GM19035 (cell line): ENCODE measurements around the gene RERE.

ENCODE experiments used
- ATAC-seq: cut with Tn5 transposase; IDR thresholded peaks from one replicate; pipeline ENCODE4 v1.9.1; 2021; ENCODE audit not compliant: unreplicated experiment

The RERE gene

GRCh38 chr1:8345621-8346415 lies 471.6 kb downstream of the RERE start:
- no peak for ATAC-seq

- no peak for ATAC-seq
Measured at GRCh38 chr1:8344893-8345507, 472.4 kb downstream of the RERE start.

- no peak for ATAC-seq
Measured at GRCh38 chr1:8343464-8344001, 473.9 kb downstream of the RERE start.

- no peak for ATAC-seq
Measured at GRCh38 chr1:8343044-8343443, 474.4 kb downstream of the RERE start.

GRCh38 chr1:8342325-8342724 lies 475.1 kb downstream of the RERE start:
- no peak for ATAC-seq

GRCh38 chr1:8340448-8340847 lies 477.0 kb downstream of the RERE start:
- ATAC-seq, result no peak

GRCh38 chr1:8339203-8339600 lies 478.2 kb downstream of the RERE start:
- ATAC-seq, result no peak

- no peak for ATAC-seq
Measured at GRCh38 chr1:8338526-8339202, 478.8 kb downstream of the RERE start.

GRCh38 chr1:8337776-8338525 lies 479.5 kb downstream of the RERE start:
- no peak for ATAC-seq

- ATAC-seq, result no peak
Measured at GRCh38 chr1:8335246-8335645, 482.2 kb downstream of the RERE start.

GRCh38 chr1:8334106-8334851 lies 483.2 kb downstream of the RERE start:
- ATAC-seq, result no peak

- ATAC-seq, result no peak
Measured at GRCh38 chr1:8333246-8333987, 484.0 kb downstream of the RERE start.

GRCh38 chr1:8332806-8333205 lies 484.6 kb downstream of the RERE start:
- ATAC-seq, result no peak

GRCh38 chr1:8330271-8331125 lies 486.9 kb downstream of the RERE start:
- ATAC-seq, result no peak

GRCh38 chr1:8329858-8330257 lies 487.6 kb downstream of the RERE start:
- no peak for ATAC-seq

- ATAC-seq, result no peak
Measured at GRCh38 chr1:8329439-8329838, 488.0 kb downstream of the RERE start.

GRCh38 chr1:8328271-8328670 lies 489.2 kb downstream of the RERE start:
- ATAC-seq, result no peak

- ATAC-seq, result no peak
Measured at GRCh38 chr1:8326265-8326664, 491.2 kb downstream of the RERE start.

GRCh38 chr1:8325771-8326170 lies 491.7 kb downstream of the RERE start:
- ATAC-seq, result no peak
